ENCODE results near the gene SUMO4. TPM values are rescaled to one million over a fixed set of nuclear protein-coding genes. Genes with fewer than 3 reads are reported as not detected.

SUMO4 gene
- 1 to 10 TPM; 3.3 to 6.7 (median 5.2) TPM for total RNA-seq

DNA sequence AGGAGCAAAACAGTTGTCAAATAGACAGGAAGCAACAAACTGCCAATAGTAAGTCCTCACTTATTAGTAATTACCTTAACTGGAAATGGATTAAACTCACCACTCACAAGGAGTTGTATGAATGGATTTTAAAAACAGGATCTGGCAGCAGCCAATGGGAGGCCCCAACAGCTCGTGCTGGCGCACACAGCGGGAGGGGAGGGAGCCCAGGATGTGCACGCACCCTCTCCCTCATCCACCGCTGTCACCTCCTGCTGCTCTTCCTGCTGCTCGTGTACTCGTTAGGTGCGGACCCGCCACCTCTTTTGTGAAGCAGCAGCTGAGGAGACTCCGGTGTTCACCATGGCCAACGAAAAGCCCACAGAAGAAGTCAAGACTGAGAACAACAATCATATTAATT, at the start of gene SUMO4:
Gene SUMO4, plus strand, starts transcription at position 213 of the 400 bp plus-strand sequence. Its CDS starts 130 bp downstream, at position 343.
- TF ChIP-seq, protein P1, sequence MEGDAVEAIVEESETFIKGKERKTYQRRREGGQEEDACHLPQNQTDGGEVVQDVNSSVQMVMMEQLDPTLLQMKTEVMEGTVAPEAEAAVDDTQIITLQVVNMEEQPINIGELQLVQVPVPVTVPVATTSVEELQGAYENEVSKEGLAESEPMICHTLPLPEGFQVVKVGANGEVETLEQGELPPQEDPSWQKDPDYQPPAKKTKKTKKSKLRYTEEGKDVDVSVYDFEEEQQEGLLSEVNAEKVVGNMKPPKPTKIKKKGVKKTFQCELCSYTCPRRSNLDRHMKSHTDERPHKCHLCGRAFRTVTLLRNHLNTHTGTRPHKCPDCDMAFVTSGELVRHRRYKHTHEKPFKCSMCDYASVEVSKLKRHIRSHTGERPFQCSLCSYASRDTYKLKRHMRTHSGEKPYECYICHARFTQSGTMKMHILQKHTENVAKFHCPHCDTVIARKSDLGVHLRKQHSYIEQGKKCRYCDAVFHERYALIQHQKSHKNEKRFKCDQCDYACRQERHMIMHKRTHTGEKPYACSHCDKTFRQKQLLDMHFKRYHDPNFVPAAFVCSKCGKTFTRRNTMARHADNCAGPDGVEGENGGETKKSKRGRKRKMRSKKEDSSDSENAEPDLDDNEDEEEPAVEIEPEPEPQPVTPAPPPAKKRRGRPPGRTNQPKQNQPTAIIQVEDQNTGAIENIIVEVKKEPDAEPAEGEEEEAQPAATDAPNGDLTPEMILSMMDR (IDR thresholded peaks at IDR 0.05; ENCODE audit: low read depth): no peak

DNA sequence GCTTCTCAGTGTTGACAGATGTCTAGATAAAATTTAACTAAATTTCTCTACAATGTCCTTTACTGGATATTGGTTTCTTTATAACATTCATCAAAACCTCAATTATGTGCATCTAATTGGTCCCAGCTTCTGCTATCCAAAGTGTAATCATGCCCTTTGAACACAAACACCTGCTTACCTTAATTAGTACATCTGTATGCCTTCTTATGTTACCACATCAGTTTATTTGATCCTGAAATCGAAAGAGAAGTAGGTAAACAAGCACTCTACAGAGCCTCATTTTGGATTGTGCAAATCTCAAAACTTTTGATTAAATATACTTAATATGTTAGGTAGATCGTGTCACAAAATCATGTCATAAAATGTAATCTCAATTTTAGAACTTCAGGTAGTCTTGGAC, 46.1 kb upstream of the SUMO4 start:
- TF ChIP-seq, protein P1 (IDR thresholded peaks at IDR 0.05; ENCODE audit: low read depth): no peak

DNA sequence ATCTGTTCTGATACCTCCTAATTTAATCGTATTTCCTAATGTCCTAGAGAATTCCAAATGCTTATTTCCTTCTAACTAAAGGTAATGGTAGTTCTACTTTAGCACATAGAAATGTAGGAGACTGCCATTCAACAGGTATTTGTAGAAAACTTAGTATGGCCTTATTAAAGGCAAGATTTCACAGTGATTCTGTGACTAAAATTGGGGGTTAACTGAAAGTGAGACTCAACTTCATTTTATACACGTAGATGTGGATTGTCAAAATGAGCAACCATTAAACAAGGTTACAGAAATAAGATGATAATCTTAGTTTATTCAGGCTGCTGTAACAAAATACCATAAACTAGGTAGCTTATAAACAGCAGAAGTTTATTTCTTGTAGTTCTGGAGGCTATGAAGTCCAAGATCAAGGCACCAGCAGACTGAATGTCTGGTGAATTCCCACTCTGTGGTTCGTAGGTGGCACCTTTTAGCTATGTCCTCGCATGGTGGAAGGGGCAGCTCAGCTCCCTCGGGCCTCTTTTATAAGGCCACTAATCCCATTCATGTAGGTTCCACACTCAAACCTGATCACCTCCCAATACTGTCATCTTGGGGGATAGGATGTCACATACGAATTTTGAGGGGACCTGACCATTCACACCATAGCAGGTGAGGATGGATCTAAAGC, 43.8 kb upstream of the SUMO4 start:
- TF ChIP-seq, protein P1 (IDR thresholded peaks at IDR 0.05; ENCODE audit: low read depth): no peak

DNA sequence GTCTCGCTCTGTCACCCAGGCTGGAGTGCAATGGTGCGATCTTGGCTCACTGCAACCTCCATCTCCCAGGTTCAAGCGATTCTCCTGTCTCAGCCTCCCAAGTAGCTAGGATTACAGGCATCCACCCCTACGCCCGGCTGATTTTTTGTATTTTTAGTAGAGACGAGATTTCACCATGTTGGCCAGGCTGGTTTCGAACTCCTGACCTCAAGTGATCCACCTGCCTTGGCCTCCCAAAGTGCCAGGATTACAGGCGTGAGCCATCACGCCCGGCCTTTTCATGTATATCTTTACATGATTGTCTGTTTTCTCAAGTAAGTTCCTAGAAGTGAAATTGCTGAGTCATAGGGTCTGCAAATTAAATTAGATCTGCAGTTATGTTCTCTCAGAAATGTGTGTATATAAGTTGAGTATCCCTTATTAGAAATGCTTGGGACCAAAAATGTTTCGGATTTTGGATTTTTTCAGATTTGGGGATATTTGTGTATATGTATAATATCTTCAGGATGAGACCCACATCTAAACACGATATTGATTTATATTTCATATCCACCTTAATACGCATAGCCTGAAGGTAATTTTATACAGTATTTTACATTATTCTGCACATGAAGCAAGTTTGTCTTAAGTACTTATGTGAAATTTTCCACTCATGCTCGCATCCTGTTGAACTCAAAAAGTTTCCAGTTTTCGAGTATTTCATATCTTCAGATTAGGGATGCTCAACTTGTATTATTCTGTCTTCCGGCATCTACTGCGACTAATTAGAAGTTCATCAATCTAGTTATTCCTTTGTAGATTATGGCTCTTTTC, 42.1 kb upstream of the SUMO4 start:
- TF ChIP-seq, protein P1 (IDR thresholded peaks at IDR 0.05; ENCODE audit: low read depth): no peak

DNA sequence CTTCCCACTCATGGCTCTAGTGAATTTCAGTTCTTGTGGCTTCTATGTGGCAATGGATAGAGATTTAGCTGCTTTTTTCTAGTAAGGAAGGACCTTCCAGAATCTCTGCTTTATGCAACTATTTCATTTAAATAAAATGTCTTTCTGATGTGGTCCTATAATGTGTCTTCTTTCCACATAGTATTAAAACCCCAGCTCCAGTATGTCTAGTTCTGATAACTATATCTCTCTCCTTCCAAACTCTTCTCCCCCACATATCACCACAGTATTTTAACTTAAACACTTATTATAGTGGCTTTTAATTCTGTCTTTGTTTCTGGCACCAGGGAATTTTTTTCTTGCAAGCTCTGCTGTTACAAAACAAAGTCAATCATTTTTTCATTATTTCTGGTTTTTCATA, 40.6 kb upstream of the SUMO4 start:
- TF ChIP-seq, protein P1 (IDR thresholded peaks at IDR 0.05; ENCODE audit: low read depth): no peak

DNA sequence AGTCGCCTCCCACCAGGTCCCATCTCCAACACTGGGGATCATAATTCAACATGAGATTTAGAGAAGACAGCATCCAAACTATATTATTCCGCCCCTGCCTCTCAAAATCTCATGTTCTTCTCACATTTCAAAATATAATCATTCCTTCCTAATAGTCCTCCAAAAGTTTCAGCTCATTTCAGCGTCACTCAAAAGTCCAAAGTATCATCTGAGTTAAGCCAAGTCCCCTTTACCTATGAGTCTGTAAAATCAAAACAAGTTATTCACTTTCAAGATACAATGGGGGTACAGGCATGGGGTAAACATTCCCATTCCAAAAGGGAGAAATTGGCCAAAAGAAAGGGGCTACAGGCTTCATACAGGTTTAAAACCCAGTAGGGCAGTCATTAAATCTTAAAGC, 39.5 kb upstream of the SUMO4 start:
- TF ChIP-seq, protein P1 (IDR thresholded peaks at IDR 0.05; ENCODE audit: low read depth): no peak

DNA sequence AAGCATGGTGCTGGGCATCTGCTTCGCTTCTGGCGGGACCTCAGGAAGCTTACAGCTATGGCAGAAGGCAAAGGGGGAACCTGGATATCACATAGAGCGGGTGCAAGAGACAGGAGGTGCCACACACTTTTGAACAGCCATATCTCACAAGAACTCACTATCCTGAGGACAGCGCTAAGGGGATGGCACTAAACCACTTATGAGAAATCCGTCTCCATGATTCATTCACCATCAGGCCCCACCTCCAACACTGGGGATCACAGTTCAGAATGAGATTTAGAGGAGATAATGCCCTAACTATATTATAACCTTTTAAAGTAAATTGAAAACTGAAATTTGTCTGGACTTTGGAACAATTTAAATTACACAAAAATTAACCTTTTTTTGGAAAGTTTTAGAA, 37.8 kb upstream of the SUMO4 start:
- TF ChIP-seq, protein P1 (IDR thresholded peaks at IDR 0.05; ENCODE audit: low read depth): no peak

All from subcutaneous adipose tissue (tissue), 4 donors.